Tibial nerve (tissue), 4 donors: Measurements from ENCODE around the gene MICAL2. TPM values are rescaled to one million over a fixed set of nuclear protein-coding genes. Genes with fewer than 3 reads are reported as not detected.

Experiments used
- DNase-seq, 2 donors: peaks; one replicate each; pipeline ENCODE4 v3.0.0-alpha.2; 2019; ENCODE audit warnings: low spot score in 2 of 2
- H3K27ac ChIP-seq, 4 donors: fragments of 200-600 bp; sonication (generic) in 3 of 4; one replicate each; pipeline ENCODE4 v1.5.1; 2017 to 2019; ENCODE audit warnings: mild to moderate bottlenecking in 1 of 4
- H3K27me3 ChIP-seq, 2 donors: fragments of 200-600 bp; sonication (generic) in 1 of 2; one replicate each; pipeline versions ENCODE4 v1.5.1 to v1.6.0; 2017 to 2019
- H3K36me3 ChIP-seq, 3 donors: fragments of 200-600 bp; sonication (generic); one replicate each; pipeline ENCODE4 v1.5.1; 2018 to 2019
- H3K4me1 ChIP-seq, 4 donors: fragments of 200-600 bp; sonication (generic) in 3 of 4; one replicate each; pipeline ENCODE4 v1.5.1; 2017 to 2019
- H3K4me3 ChIP-seq, 4 donors: fragments of 200-600 bp; sonication (generic) in 3 of 4; one replicate each; pipeline ENCODE4 v1.5.1; 2017 to 2019; ENCODE audit warnings: mild to moderate bottlenecking in 1 of 4, moderate library complexity in 1 of 4
- H3K9me3 ChIP-seq, 4 donors: fragments of 200-600 bp; sonication (generic) in 3 of 4; one replicate each; pipeline ENCODE4 v1.5.1; 2017 to 2019
- CTCF ChIP-seq, 5 experiments: fragments of 200-600 bp in 3 of 5; fragments of 450-650 bp in 2 of 5; sonication (generic) in 3 of 5; IDR thresholded peaks; one replicate each; pipeline ENCODE4 v1.5.1; 2016 to 2019; ENCODE audit warnings: antibody characterized with exemption in 5 of 5, mild to moderate bottlenecking in 3 of 5, moderate library complexity in 2 of 5
- EP300 ChIP-seq, 2 donors: sonication (generic); formaldehyde crosslinking; IDR thresholded peaks; one replicate each; pipeline ENCODE4 v1.6.1; 2017; ENCODE audit warnings: antibody characterized with exemption in 2 of 2, mild to moderate bottlenecking in 1 of 2
- POLR2A ChIP-seq, 2 donors: fragments of 450-650 bp; IDR thresholded peaks; one replicate each; pipeline ENCODE4 v1.6.1; 2017; ENCODE audit warnings: antibody characterized with exemption in 2 of 2, mild to moderate bottlenecking in 2 of 2, moderate library complexity in 2 of 2
- WGBS, 2 donors: methylation state at CpG; one replicate each; pipeline ENCODE4 v1.1.5; 2018; 5-methylcytosine and 5-hydroxymethylcytosine counted together
- total RNA-seq, 4 donors: library from RNA; depleted of rRNA; stranded (reverse); fragments of >200 nt; gene quantifications; one replicate each; pipeline ENCODE4 v1.1.0, GENCODE V29; 2016

The MICAL2 gene
- total RNA-seq, 4 donors from 2014 or later: 87.0 to 136 (median 101) TPM

GRCh38 chr11:12215181-12215593, 104.8 kb downstream of the MICAL2 start:
- Histone ChIP-seq H3K4me3 (no peak overlapping the region), H3K27ac (peak overlapping the region in 1 of 4 donors; percentile 29), H3K4me1 (peaks cover 0 to 17% (median 4%) of the 10 kb centered on the region in 4 donors), H3K9me3 (no peaks in the 10 kb centered on the region), H3K36me3 (peaks cover 0 to 49% (median 0%) of the 10 kb centered on the region in 3 donors), H3K27me3 (no peaks in the 10 kb centered on the region)
- 82 to 85% methylated on average over 9 of the region's 9 CpGs for WGBS, 2 donors
- no peak for DNase-seq
- TF ChIP-seq EP300 (IDR thresholded peaks at IDR 0.05): no peak

DNA sequence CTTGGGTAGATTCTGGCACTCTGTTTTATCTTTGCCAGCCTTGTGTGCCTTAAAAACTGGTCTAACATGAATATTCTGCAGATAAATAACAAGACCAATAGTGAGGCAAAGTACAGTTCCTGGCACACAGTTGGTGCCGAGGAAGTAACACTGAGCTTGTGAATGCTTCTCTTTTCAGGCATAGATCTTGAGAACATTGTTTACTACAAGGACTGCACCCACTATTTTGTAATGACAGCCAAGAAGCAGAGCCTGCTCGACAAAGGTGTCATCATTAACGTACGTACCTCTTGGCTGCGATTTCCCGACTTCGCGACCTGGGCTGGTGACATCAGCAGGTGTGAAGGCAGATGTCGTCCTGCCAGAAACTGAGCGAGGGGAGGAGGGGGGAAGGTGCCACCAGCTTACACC, 105.7 kb downstream of the MICAL2 start:
- H3K36me3 ChIP-seq: peaks cover 0 to 43% (median 0%) of the 10 kb centered on the region in 3 donors
- peak overlapping the region in 1 of 4 donors; percentile 29 for H3K27ac ChIP-seq
- H3K9me3 ChIP-seq: no peaks in the 10 kb centered on the region
- peaks cover 0 to 25% (median 13%) of the 10 kb centered on the region in 4 donors for H3K4me1 ChIP-seq
- 74 to 86% methylated on average over 10 of the region's 10 CpGs for WGBS, 2 donors
- H3K27me3 ChIP-seq: no peaks in the 10 kb centered on the region
- no peak for TF ChIP-seq EP300 (IDR thresholded peaks at IDR 0.05)
- TF ChIP-seq POLR2A (IDR thresholded peaks at IDR 0.05): no peak
- no peak for TF ChIP-seq CTCF (IDR thresholded peaks at IDR 0.05)
- H3K4me3 ChIP-seq: no peak overlapping the region
- DNase-seq: no peak

- no peaks in the 10 kb centered on the region for H3K27me3 ChIP-seq
- peaks cover 0 to 33% (median 18%) of the 10 kb centered on the region in 4 donors for H3K4me1 ChIP-seq
- WGBS, 2 donors: 26 to 32% methylated on average over 10 of the region's 10 CpGs
- no peak for TF ChIP-seq POLR2A (IDR thresholded peaks at IDR 0.05)
- no peak for TF ChIP-seq EP300 (IDR thresholded peaks at IDR 0.05)
- no peak for TF ChIP-seq CTCF (IDR thresholded peaks at IDR 0.05)
- no peak overlapping the region for H3K4me3 ChIP-seq
- H3K36me3 ChIP-seq: peaks cover 0 to 43% (median 0%) of the 10 kb centered on the region in 3 donors
- no peak for DNase-seq
- peak overlapping the region in 2 of 4 donors; percentile 38 to 45 for H3K27ac ChIP-seq
- H3K9me3 ChIP-seq: no peaks in the 10 kb centered on the region
These were observed 106.4 kb downstream of the MICAL2 start for GRCh38 chr11:12216671-12217374.

GRCh38 chr11:12217879-12218278, 107.5 kb downstream of the MICAL2 start:
- Histone ChIP-seq H3K27me3 (no peaks in the 10 kb centered on the region), H3K27ac (peak overlapping the region in 1 of 4 donors; percentile 45), H3K36me3 (peaks cover 0 to 37% (median 0%) of the 10 kb centered on the region in 3 donors), H3K9me3 (no peaks in the 10 kb centered on the region), H3K4me3 (no peak overlapping the region), H3K4me1 (peaks cover 0 to 43% (median 25%) of the 10 kb centered on the region in 4 donors)
- DNase-seq: no peak
- no peak for TF ChIP-seq EP300 (IDR thresholded peaks at IDR 0.05)
- TF ChIP-seq CTCF (IDR thresholded peaks at IDR 0.05): no peak
- no peak for TF ChIP-seq POLR2A (IDR thresholded peaks at IDR 0.05)
- 90% methylated on average over 4 of the region's 4 CpGs for WGBS, 2 donors

DNA sequence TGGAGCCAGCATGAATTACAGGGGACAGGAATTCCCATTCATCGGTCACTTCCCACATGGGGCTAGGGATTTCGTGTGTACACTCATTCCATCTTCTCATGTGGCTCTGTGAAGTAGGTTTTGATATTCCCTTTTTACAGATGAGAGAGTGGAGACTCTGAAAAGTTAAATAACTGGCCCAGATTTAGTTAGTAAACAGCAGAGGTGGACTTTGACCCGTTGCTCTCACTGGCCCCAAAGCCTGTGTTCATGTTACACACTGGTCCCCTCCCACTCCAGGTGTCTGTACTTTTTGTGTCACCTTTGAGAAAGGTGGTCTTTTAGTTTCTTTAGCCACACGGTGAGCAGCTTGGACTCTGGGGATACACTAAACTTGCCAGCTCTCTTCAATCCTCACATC, 108.5 kb downstream of the MICAL2 start:
- Histone ChIP-seq H3K4me1 (peaks cover 0 to 43% (median 26%) of the 10 kb centered on the region in 4 donors), H3K27ac (peak overlapping the region in 1 of 4 donors; percentile 20), H3K9me3 (no peaks in the 10 kb centered on the region), H3K36me3 (peaks cover 0 to 32% (median 0%) of the 10 kb centered on the region in 3 donors), H3K4me3 (no peak overlapping the region), H3K27me3 (no peaks in the 10 kb centered on the region)
- TF ChIP-seq CTCF (IDR thresholded peaks at IDR 0.05) (no peak), POLR2A (IDR thresholded peaks at IDR 0.05) (no peak), EP300 (IDR thresholded peaks at IDR 0.05) (no peak)
- no peak for DNase-seq
- 86 to 87% methylated on average over 4 of the region's 4 CpGs for WGBS, 2 donors
